RWPE1 (cell line): ENCODE measurements around the gene SLC25A33.

Source experiments
- CTCF ChIA-PET: fragments of 350-600 bp; sonication (Branson Sonifier 250); formaldehyde crosslinking; extraction: SDS; loops from one replicate; lab custom pipeline; 2021; lab: Yijun Ruan, JAX
- POLR2A ChIA-PET: fragments of 400-600 bp; formaldehyde crosslinking; extraction: SDS; loops from one replicate; lab custom pipeline; 2020; ENCODE audit warnings: antibody characterized with exemption; ENCODE audit not compliant: low non-redundant PET; lab: Yijun Ruan, JAX
- DNase-seq: peaks from one replicate; pipeline ENCODE4 v3.0.0; 2012; ENCODE audit warnings: low spot score
- H3K27ac ChIP-seq: fragments of 450-650 bp; 2 replicates; pipeline ENCODE4 v1.5.1; 2017
- TF ChIP-seq, protein P1 (sequence below): fragments of 450-650 bp; conservative IDR thresholded peaks from 2 replicates; pipeline ENCODE4 v1.5.1; 2017; ENCODE audit warnings: low read depth, mild to moderate bottlenecking

SLC25A33 gene

GRCh38 chr1:9576903-9577302 is 37.6 kb downstream of the SLC25A33 start:
- H3K27ac ChIP-seq, result no peak overlapping the region
- TF ChIP-seq, protein P1, sequence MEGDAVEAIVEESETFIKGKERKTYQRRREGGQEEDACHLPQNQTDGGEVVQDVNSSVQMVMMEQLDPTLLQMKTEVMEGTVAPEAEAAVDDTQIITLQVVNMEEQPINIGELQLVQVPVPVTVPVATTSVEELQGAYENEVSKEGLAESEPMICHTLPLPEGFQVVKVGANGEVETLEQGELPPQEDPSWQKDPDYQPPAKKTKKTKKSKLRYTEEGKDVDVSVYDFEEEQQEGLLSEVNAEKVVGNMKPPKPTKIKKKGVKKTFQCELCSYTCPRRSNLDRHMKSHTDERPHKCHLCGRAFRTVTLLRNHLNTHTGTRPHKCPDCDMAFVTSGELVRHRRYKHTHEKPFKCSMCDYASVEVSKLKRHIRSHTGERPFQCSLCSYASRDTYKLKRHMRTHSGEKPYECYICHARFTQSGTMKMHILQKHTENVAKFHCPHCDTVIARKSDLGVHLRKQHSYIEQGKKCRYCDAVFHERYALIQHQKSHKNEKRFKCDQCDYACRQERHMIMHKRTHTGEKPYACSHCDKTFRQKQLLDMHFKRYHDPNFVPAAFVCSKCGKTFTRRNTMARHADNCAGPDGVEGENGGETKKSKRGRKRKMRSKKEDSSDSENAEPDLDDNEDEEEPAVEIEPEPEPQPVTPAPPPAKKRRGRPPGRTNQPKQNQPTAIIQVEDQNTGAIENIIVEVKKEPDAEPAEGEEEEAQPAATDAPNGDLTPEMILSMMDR, result no peak
- POLR2A ChIA-PET, result no interaction called here
- CTCF ChIA-PET, result interaction anchor here (0.6 kb wide), 1 partner anchor 79 kb away, joined by 3 read pairs; no protein-coding TSS in a partner anchor
- DNase-seq, result no peak

GRCh38 chr1:9577423-9577822 is 38.2 kb downstream of the SLC25A33 start:
- TF ChIP-seq, protein P1, result no peak
- no peak overlapping the region for H3K27ac ChIP-seq
- ChIA-PET POLR2A (no interaction called here), CTCF (no interaction called here)
- DNase-seq, result no peak

DNA sequence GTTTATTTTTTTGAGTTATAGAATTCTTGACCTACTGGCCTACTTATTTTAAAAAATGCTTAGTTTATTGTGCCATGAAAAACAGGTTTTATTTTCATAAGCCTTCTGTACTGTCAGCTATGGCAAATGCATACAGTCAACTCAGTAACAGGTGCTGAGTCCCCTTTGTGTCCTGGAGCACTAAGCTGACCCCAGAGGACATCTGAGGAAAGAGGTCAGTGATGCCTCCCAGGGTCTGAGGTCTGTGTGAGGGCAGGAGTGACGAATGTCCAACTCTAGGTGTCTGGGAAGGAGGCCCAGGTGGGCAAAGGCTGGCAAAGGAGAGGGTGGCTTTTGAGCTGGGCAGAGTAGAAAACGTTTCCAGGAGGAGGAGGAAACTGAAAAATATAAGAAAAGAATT is 41.7 kb downstream of the SLC25A33 start:
- ChIA-PET POLR2A (no interaction called here), CTCF (interaction anchor here (0.6 to 1.4 kb wide), 5 partner anchors 8 to 205 kb away, joined by 3 to 6 read pairs (median 4); no protein-coding TSS in a partner anchor)
- TF ChIP-seq, protein P1, result no peak
- DNase-seq, result no peak
- no peak overlapping the region for H3K27ac ChIP-seq

GRCh38 chr1:9586147-9586766 is 47.0 kb downstream of the SLC25A33 start:
- TF ChIP-seq, protein P1, result no peak
- no peak for DNase-seq
- CTCF ChIA-PET, result no interaction called here
- H3K27ac ChIP-seq, result no peak overlapping the region
- POLR2A ChIA-PET, result no interaction called here

DNA sequence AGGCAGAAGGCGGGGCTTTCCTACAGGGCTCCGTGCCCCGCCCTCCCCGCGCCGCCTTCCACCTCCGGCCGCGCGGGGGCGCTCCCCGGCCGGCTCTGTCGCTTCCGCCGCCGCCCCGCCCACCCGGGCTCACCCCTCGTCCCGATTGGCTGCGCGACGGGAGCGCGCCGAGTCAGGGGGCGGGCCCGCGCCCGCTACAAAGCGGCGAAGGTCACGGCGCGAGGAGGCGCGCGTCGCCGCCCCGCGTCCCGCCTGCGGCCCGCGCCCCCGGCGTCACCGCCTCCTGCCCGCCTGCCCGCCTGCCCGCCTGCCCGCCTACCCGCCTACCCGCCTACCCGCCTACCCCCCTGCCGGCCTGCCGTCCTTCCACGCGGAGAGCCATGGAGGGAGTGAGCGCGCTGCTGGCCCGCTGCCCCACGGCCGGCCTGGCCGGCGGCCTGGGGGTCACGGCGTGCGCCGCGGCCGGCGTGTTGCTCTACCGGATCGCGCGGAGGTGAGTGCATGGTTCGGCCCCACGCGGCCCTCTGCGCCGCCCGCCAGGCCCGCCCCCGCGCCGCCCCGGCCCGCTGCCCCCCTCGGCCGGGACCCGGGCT is 49.4 kb downstream of the SLC25A33 start, which contains the start of gene TMEM201:
Gene TMEM201 (plus strand): TSS at position 361 of the 593 bp plus-strand sequence. CDS start 20 bp downstream, at position 381.
- TF ChIP-seq, protein P1, result peak; percentile 91
- H3K27ac ChIP-seq, result peak within 1 kb of the TSS; percentile 83
- ChIA-PET CTCF (interaction anchor here (0.6 to 1.0 kb wide), 11 partner anchors 8 to 686 kb away, joined by 3 to 5 read pairs (median 3); no protein-coding TSS in a partner anchor), POLR2A (no interaction called here)
- DNase-seq, result peak; percentile 94

DNA sequence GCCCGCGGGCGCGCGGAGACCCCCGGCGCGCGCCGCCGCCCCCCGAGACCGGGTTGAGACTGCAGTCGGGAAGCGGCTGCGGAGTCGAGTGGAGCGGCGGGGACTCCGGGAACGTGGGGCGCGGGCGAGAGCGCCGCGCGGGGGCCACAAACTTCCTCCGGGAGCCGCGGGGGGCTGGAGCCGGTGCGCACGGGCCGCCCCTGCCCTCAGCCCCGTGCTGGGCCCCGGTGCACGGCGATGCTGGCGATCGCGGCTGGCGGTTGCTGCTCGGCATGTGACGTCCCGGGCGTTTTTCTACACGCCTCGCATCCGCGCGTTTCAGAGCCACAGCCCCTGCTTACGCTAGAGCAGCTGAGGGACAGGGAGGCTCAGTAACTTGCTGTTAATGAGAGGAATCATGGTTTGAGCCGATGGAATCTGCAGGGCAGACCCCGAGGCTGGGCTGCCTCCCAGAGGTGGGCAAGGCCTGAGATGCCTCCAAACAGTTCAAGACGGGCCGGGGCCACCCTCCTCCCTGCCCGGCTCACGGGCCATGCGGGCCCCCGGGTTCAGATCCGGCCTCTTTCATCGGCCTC is 50.0 kb downstream of the SLC25A33 start:
- H3K27ac ChIP-seq, result peak overlapping the region; percentile 83
- TF ChIP-seq, protein P1, result no peak
- POLR2A ChIA-PET, result no interaction called here
- peak; percentile 9 for DNase-seq
- CTCF ChIA-PET, result interaction anchor here (1.0 kb wide), 1 partner anchor 9 kb away, joined by 3 read pairs; no protein-coding TSS in a partner anchor
